Activated CD8-positive, alpha-beta memory T cell treated with anti-CD3 and anti-CD28 coated beads for 4 hours (primary cell): ENCODE data around the gene RAPGEF5.

Source experiments
- DNase-seq, 2 donors: peaks; one replicate each; pipeline ENCODE4 v3.0.0-alpha.2; 2020; ENCODE audit warnings: low read depth in 2 of 2

The RAPGEF5 gene

GRCh38 chr7:22189230-22189629 lies 167.7 kb downstream of the RAPGEF5 start:
- no peak for DNase-seq

DNA sequence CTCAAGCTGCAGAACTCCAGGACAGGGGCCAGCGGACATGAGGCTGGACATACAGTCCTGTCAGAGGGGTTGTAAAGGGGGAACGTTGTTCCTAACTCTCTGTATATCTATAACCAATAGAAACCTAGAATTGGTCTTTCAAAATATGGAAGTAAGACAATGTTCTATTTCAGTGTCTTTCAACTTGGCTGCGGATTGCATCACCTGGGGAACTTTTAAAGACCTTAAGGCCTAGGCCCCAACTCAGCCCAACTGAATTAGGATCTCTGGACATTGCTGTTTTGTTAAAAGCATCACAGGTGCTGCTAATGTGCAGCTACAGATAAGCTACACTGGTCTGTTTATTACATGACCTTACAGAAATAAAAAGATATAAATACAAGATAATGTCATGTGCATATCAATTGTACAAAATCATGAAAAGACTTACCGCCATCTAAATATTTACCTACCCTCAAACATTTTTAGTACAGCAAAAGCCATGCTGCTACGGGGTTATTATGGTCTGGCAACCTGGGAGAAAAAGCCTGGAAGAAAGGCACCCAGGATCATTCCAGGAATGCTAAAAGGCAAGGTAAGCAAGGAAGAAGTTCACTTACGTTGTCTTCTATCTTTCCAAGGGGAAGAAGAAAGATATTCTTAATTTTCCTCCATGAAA lies 169.1 kb downstream of the RAPGEF5 start:
- no peak for DNase-seq

- DNase-seq = no peak
Observed at GRCh38 chr7:22185559-22185958, 171.4 kb downstream of the RAPGEF5 start.

GRCh38 chr7:22184549-22185199 lies 172.3 kb downstream of the RAPGEF5 start:
- no peak for DNase-seq

DNA sequence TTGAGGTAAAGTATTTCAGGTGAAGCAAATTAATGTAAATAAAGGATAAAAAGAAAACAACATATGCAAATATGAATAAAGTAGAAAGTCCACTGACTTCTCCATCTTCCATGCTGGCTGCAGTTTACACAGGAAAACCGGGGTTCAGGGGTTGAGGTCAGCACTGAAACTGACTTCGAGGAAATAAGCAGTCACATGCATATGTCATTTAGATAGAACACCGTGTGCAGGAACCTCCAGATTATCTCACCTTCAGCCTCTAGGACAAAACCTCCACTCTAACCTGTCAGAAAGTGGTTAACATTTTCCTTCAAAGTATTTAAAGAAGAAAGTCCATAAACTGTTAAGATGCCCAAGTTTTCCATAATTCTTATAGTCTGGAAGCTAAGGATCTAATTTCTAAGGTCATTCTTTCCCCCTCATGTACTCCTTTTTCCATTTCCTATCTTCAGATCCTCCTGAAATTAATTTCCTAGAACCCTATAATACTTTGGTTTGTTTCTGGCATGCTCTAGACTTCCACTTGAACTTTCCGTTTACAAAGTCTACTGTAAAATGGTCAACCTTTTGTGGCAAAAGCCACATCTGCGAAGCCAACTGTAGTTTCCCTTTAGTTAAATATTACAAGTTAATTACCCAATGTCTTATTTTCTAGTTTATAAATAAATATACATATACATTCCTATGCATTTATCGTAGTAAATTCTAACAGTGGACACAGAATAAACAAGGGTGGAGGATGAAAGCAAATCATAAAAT lies 173.3 kb downstream of the RAPGEF5 start:
- DNase-seq = no peak

DNA sequence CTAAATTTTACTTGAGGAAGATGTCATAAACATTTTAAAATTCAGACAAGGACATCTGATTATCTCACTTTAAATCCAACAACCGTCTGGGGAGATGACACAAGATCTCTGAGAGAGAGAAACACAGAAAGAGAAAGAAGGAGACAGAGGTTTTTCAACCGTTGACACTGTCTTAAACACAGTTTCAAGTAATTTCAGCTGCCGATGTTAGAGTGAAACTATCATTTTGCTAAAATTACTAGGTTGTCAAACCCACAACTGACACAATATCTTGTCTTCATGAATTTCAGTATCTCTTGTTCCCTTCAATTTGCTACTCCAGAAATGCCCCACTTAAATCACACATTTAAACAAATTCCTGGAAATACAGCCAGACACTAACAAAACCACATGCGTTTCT lies 174.8 kb downstream of the RAPGEF5 start:
- no peak for DNase-seq

- no peak for DNase-seq
Observed at GRCh38 chr7:22181663-22182062, 175.3 kb downstream of the RAPGEF5 start.

GRCh38 chr7:22179442-22179879 lies 177.5 kb downstream of the RAPGEF5 start:
- no peak for DNase-seq

DNA sequence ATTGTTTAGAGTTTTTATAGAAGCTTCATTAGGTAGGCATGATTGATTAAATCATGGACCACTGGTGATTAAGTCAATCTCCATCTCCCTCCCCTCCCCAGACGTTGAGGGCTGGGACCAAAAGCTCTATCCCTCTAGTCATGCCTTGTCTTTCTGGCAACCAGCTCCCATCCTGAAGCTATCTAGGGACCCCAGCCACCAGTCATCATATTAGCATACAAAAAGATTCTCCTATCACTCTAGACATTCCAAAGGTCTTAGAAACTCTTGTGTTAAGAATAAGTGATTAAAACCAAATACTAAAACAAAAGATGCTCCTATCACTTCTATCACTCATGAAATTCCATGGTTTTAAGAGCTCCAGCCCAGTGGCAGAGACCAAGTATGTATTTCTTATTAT lies 178.2 kb downstream of the RAPGEF5 start:
- no peak for DNase-seq

GRCh38 chr7:22176791-22177412 lies 180.1 kb downstream of the RAPGEF5 start:
- DNase-seq = no peak

GRCh38 chr7:22174574-22174953 lies 182.4 kb downstream of the RAPGEF5 start:
- DNase-seq = no peak

GRCh38 chr7:22173685-22174573 lies 183.0 kb downstream of the RAPGEF5 start:
- no peak for DNase-seq

- no peak for DNase-seq
Observed at GRCh38 chr7:22168129-22168634, 188.8 kb downstream of the RAPGEF5 start.

DNA sequence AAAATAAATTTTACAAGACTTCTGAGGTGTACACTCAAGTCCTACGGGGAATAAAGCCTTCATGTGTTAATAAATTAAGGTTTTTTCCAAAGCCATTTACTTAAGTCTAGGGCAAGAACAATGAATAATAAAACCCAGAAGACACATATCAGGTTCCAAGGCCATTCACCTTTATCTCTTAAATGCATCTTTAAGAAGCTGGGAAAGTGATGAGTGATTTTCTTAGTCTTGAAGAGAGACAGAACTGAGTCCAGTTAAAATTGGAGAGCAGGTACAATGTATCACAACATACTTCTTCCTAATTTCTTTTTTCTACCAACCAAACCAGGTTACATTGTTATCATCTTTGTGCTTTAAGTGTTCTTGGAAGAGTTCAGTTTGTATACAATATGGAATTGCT lies 189.5 kb downstream of the RAPGEF5 start:
- DNase-seq = no peak

- no peak for DNase-seq
Observed at GRCh38 chr7:22166928-22167327, 190.0 kb downstream of the RAPGEF5 start.

DNA sequence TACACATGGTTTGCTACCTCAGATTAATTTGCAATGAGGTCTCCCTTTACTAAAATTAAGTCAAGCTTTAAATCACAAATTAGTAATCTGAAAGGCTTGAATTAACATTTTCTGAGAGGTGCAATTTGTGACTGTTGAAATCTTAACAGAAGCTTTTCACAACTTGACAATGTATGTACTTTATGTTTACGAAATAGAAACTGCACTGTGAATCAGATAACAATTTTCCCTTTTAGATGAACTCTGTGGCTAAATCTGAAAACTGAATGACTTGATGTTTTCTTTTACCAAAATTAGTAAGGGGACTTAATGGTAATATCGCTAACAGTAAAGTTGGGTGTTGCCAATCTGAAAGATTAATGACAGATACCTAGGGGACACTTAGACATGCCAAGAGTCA lies 197.6 kb downstream of the RAPGEF5 start:
- no peak for DNase-seq

- DNase-seq = no peak
Observed at GRCh38 chr7:22157552-22157951, 199.4 kb downstream of the RAPGEF5 start.

- no peak for DNase-seq
Observed at GRCh38 chr7:22156205-22156604, 200.7 kb downstream of the RAPGEF5 start.

- no peak for DNase-seq
Observed at GRCh38 chr7:22154143-22154529, 202.8 kb downstream of the RAPGEF5 start.

DNA sequence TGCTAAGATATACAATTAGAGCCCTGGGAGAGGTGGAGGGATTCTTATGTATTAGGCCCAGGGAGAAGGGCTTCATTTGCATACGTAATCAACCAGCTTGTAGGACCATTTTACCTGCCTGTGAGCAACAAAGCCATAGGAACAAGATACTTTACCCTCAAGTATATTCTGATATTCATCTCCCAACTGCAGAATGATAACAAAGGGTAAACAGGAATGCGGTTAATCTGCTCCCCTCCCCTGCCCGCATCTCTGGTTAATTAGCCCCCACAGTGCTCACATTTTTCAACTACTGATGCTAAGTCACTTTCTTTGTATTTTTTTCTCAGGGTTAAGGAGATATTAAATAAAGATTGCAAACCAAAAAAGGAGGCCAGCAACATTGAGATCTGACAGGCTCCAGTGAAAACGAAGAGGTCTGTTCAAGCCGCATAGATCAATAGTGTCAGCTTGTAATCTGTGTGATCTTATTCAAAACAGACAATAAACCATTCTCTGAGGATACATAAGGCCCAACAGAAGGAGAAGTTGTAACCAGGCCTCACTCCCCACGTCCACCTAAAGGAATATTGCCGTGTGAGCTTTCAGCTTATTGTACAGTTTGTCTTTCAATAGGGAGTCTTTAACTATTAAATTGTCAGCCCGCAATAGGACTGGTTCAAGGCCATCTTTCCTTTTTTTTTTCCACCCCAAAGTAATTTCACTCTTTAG lies 203.4 kb downstream of the RAPGEF5 start:
- DNase-seq = no peak

GRCh38 chr7:22152690-22153089 lies 204.3 kb downstream of the RAPGEF5 start:
- no peak for DNase-seq
